Stimulated activated CD8-positive, alpha-beta memory T cell treated with anti-CD3 and anti-CD28 coated beads, Interleukin-4, amount 100 ng/mL, for 1 hour (primary cell): Measurements from ENCODE around the gene DNAH14.
"Not testable (repeated sequence)": the region's sequence is repeated elsewhere in the genome, so short reads cannot be mapped to it uniquely, and the experiment has no call there.

Experiments used
- DNase-seq, 2 donors: peaks; one replicate each; pipeline ENCODE4 v3.0.0-alpha.2; 2020; ENCODE audit warnings: low read depth in 2 of 2, low spot score in 1 of 2

DNAH14 gene

GRCh38 chr1:225341642-225342041 lies 412.2 kb downstream of the DNAH14 start:
- no peak for DNase-seq

- no peak for DNase-seq
Measured at GRCh38 chr1:225342695-225343094, 413.2 kb downstream of the DNAH14 start.

- DNase-seq = no peak
Measured at GRCh38 chr1:225343618-225344017, 414.1 kb downstream of the DNAH14 start.

DNA sequence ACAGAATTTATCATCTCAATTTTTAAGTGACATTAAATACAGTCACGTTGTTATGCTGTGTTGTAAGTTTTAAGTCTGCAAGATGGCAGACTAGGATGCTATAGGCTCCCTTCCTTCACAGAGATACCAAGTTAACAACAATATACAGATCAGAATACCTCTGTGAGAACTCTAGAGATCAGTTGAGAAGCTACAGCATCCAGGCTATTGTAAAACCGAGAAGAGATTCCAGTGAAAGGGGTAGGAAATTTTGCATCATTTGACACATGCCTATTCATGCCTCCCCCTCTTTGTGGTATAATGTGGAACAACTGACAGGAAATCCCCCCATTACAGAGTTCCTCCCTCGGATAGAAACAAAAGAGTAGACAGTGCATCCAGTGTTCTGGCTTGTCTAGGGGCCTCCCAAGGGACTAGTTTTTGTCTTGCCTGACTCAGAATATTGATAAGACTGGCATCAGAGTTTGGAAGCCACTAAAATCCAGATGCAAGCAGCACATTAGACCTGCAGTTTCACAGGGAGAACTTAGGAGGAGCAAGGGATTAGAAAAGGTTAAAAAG lies 417.7 kb downstream of the DNAH14 start:
- DNase-seq = no peak

DNA sequence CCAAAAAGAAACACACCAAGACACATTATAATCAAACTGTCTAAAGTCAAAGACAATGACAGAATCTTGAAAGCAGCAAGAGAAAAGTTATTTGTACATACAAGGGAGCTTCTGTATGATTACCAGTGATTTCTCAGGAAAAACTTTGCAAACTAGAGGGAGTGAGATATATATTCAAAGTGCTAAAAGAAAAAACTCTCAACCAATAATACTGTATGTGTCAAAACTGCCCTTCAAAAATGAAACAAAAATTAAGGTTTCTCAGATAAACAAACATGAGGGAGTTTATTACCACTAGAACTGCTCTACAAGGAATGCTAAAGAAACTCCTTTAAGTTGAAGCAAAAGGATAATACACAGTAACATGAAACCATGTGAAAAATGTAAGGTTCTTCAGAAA lies 418.9 kb downstream of the DNAH14 start:
- no peak for DNase-seq

DNA sequence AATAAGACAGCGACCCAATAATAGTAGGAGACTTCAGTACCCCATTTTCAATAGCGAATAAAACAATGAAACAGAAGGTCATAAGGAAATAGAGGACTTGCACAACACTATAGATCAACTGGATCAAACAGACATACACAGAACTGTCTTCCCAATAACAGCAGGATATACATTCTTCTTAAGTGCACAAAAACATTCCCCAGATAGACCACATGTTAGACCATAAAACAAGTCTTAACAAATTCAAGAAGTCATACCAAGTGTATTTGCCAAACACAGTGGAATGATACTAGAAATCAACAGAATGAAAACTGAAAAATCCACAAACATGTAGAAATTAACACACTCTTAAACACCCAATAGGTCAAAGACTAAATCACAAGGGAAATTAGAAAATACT lies 420.4 kb downstream of the DNAH14 start:
- DNase-seq = no peak

- DNase-seq = no peak
Measured at GRCh38 chr1:225350872-225351271, 421.4 kb downstream of the DNAH14 start.

DNA sequence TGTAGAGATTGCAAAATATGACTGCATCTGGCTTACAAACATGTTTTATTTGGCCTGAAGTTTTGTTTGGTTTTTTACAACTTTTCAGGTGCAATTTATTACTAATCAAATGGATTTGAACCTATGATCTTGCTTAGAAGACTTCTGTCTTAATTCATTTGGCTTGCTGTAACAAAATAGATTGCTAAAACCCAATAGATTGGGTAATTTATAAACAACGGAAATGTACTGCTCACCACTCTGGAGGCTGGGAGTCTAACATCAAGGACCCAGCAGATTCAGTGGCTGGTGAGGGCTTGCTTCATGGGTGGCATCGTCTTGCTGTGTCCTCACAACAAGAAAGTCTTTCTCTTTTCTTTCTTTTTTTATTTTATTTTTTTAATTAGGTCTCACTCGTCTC lies 425.4 kb downstream of the DNAH14 start:
- DNase-seq = no peak

DNA sequence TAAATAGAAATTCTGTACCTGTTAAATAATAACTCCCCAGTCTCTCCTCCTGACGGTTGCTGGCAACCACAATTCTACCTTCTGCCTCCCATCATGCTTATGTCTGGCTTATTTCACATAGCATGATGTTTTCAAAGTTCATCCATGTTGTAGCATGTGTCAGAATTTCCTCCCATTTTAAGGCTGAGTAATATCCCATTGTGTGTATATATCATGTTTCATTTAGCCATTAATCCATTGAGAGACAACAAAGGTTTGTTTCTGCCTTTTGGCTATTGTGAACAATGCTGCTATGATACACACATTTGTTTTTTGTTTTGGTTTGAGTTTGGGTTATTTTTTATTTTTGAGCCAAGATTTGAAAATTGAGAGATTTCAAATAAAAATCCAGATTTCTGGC lies 426.4 kb downstream of the DNAH14 start:
- no peak for DNase-seq

DNA sequence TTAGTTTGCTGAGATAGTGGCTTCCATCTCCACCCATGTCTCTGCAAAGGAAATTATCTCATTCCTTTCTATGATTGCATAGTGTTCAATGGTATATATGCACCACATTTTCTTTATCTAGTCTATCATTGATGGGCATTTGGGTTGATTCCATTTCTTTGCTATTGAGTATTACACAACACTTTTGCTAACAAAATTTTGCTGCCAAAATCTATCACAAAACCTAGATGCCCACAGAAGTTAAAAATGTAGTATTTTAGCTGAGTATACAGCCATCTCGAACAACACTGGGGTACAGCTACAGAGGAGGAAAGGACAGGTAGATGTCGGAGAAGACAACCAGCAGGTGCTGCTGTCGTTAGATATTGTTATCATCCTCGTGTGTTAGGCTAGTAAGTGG lies 430.6 kb downstream of the DNAH14 start:
- DNase-seq = no peak

GRCh38 chr1:225361176-225361575 lies 431.7 kb downstream of the DNAH14 start:
- DNase-seq = no peak

DNA sequence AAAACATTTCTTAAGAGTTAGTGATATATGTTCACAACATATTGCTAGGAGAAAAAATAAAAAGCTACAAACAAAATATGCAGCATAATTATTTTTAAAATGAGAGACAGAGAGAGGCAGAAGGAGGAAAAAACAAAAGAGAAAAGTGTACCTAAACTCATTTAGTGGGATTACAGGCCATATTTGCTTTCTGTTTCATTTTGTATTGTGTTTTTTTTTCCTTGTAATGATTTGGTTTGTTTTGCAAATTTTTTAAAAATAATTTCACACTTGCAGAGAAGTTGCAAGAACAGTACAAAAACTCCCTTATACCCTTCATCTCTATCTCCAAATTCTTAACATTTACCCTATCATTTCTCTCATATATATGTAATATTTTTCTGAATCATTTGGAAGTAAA lies 433.3 kb downstream of the DNAH14 start:
- no peak for DNase-seq

DNA sequence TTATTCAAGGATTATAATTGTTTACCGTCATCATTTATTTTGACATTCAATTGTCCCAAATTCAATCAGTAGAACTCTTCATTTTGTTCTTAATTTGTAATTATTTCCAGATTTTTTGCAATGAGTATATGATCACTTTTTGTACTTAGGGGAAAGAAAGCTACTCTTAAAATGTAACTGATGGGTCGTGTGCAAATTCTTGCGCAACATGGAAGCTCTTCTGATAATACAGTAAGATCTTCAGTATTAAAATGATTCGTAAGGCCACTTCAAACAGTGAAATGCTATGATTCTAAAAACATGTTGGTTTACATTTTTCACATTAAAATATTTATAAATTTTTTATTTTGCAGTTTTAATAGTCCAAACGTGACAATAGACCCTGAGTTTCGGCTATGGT lies 435.0 kb downstream of the DNAH14 start:
- no peak for DNase-seq

DNA sequence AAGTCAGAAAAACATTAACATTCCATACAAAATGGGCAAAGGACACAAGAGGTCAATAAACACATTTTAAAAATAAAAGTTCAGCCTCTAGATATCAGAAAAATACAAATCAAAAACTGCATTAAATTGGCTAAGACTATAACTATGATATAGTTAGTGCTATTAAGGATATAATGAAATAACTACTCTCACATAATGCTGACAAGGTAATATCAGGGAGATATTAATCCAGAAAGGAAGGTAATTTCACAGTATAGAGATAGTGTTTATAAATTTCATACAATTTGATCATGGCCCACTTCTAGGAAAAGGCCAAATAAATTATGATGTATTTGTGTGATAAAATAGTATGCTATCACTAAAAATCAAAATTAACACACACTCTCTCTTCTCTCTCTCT lies 436.5 kb downstream of the DNAH14 start:
- DNase-seq = no peak

DNA sequence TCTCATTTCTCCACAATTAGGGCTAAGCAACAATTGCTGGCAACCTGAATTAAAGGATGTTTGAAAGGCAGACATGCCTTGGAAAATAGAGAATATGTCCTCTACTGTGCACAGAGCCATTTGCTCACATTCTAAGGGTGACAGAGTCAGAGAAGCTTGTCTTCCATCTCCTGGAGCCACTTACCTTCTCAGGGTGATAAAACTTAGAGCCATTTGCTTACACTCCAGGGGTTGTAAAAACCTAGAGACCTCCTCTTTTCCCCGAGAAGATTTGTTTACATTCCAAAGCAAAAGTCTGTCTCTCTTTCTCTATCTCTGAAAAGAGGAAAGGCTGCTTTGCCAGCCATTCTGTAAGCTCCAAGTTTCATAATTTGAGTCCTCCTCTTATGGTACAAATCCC lies 437.1 kb downstream of the DNAH14 start:
- DNase-seq = no peak

DNA sequence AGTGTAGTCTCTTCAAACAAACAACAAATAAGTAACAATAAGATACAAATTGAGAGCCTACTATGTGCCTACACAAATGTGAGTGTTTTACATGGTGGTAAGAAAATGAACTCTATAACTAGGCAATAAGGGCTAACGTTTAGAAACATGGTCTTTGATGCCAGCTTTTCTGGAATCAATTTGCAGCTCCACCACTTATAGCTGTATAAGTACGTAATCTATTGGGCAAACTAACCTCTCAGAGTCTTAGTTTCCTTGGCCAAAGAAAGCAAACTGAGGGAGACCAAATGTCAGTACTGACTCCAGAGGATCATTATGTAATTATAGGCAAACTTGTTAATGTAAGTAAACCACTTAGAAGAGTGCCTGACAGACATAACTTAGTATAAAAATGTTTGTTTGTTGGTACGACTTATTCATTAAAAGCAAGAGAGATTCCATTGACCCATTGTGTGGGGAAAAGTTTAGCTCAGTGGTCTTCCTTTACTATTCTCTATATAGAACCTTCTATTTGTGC lies 438.6 kb downstream of the DNAH14 start:
- no peak for DNase-seq

DNA sequence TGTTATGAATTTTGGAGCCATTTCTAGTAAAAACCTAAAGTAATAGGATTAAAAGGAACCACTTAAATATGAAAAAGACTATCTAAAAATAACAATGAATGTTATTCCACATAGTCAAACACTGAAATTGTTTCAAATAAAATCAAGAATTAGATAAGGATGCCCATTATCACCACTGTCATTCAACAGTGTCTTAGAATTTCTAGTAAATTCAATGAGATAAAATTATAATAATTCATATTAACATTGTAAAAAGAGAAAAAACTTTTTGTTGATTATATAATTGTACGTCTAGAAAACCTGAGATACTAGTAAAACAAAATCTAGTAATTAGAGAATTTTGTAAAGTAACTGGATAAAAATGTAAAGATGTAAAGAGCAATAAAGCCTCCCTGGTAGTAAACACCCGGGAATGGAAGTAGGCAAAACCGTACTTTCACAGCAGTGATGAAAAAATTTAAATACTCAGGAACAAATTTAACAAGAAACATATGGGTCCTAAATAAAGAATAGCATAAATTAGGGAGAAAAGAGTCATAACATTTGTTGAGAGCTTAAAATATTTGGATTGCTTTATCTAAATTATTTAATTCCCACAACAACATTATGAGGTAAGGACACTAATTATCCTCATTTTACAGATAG lies 442.0 kb downstream of the DNAH14 start:
- no peak for DNase-seq

DNA sequence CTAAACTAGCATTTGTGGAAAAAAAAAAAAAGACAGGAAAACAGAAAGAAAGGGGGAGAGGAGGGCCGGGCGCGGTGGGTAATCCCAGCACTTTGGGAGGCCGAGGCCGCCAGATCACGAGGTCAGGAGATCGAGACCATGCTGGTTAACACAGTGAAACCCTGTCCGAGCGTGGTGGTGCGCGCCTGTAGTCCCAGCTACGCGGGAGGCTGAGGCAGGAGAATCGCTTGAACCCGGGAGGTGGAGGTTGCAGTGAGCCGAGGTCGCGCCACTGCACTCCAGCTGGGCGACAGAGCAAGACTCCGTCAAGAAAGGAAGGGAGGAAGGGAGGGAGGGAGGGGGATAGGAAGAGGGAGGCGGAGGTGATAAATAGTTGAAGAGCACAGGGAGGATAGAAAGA lies 443.7 kb downstream of the DNAH14 start:
- no peak for DNase-seq

- DNase-seq = no peak
Measured at GRCh38 chr1:225374996-225375395, 445.5 kb downstream of the DNAH14 start.

GRCh38 chr1:225378880-225379279 lies 449.4 kb downstream of the DNAH14 start:
- no peak for DNase-seq

DNA sequence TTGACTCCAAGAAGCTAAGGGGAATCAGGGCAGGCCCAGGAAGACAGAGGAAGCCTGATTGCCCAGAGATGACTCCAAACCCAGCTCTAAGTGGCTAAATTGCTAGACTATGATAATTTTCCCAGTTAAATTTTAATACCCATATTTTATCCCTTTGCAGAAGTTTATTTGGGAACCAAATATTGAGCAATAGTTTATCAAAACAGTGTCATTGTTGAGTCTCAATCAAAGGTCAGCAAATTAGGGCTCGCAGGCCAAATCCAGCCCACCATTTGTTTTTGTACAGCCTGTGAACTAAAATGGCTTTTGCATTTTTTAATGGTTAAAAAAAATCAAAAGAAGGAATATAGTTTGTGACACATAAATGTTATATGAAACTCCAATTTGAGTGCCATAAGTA lies 451.2 kb downstream of the DNAH14 start:
- no peak for DNase-seq

DNA sequence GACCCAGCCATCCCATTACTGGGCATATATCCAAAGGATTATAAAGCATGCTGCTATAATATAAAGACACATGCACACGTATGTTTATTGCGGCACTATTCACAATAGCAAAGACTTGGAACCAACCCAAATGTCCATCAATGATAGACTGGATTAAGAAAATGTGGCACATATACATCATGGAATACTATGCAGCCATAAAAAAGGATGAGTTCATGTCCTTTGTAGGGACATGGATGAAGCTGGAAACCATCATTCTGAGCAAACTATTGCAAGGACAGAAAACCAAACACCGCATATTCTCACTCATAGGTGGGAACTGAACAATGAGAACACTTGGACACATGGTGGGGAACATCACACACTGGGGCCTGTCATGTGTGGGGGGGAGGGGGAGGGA lies 457.4 kb downstream of the DNAH14 start:
- DNase-seq = not testable (repeated sequence)

DNA sequence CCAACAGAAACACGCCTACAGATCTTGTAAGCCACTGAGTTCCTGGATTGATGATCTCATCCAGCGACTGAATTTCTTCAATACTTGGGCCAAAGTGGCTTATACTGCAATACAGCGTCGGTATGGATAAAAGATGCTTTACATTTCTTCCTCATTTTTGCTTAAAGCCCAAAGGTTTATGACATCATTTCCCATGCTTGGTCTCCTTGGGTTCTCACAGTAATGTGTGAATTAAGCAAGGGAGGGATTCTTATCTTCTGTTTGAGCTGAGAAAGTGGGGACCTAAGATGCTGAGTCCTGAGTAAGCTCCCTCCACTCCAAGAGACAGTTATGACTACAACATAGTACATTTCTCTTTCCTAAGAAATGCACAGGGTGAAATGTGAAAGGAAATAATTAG lies 458.9 kb downstream of the DNAH14 start:
- DNase-seq = no peak
